Activated B cell treated with CpG ODN at 0.5 μM for 24 hours (primary cell): Measurements from ENCODE around the gene RABGAP1L. TPM values are rescaled to one million over a fixed set of nuclear protein-coding genes. Genes with fewer than 3 reads are reported as not detected.

Source experiments
- ATAC-seq: fragments of 200-7000 bp; cut with Tn5 transposase; one replicate; pipeline ENCODE4 v1.10.0; 2021; ENCODE audit warnings: low read depth, mild to moderate bottlenecking, moderate library complexity
- CTCF ChIA-PET: fragments of 350-600 bp; sonication (Branson Sonifier 250); formaldehyde crosslinking; loops from one replicate; lab custom pipeline; 2021; ENCODE audit warnings: antibody characterized with exemption; lab: Charles Lee
- POLR2A ChIA-PET: fragments of 350-600 bp; sonication (Branson Sonifier 250); formaldehyde crosslinking; loops from one replicate; lab custom pipeline; 2021; ENCODE audit warnings: antibody characterized with exemption; lab: Charles Lee
- DNase-seq: peaks from one replicate; pipeline ENCODE4 v3.0.0; 2022
- H3K27ac Mint-ChIP-seq: one replicate; pipeline ENCODE4 v1.8.0; 2020; ENCODE audit warnings: mixed read lengths
- H3K27me3 Mint-ChIP-seq: one replicate; pipeline ENCODE4 v1.8.0; 2021; ENCODE audit warnings: mixed read lengths
- H3K36me3 Mint-ChIP-seq: one replicate; pipeline ENCODE4 v1.8.0; 2021; ENCODE audit warnings: low read depth, mixed read lengths
- H3K4me1 Mint-ChIP-seq: one replicate; pipeline ENCODE4 v1.8.0; 2021; ENCODE audit warnings: mixed read lengths
- H3K4me3 Mint-ChIP-seq: one replicate; pipeline ENCODE4 v1.8.0; 2020; ENCODE audit warnings: mild to moderate bottlenecking, mixed read lengths
- H3K9me3 Mint-ChIP-seq: one replicate; pipeline ENCODE4 v1.8.0; 2020; ENCODE audit warnings: mixed read lengths
- CTCF ChIP-seq: fragments of 200-600 bp; IDR thresholded peaks from one replicate; pipeline ENCODE4 v1.8.0; 2022; ENCODE audit warnings: antibody characterized with exemption, mild to moderate bottlenecking
- intact Hi-C: fragments of 100-400 bp; cut with micrococcal nuclease; formaldehyde crosslinking; loops from one replicate; pipeline ENCODE4 v1.15.1; 2024
- total RNA-seq: library from RNA; stranded (reverse); gene quantifications from 2 replicates; pipeline ENCODE4 v1.2.3, GENCODE V29; 2022

The RABGAP1L gene
- total RNA-seq, 1 donor from 2014 or later: 126 TPM

GRCh38 chr1:174433451-174433850 is 274.1 kb downstream of the RABGAP1L start:
- ATAC-seq (no peak), DNase-seq (no peak)
- no peak overlapping the region for H3K4me3 Mint-ChIP-seq
- no peaks in the 10 kb centered on the region for H3K27me3 Mint-ChIP-seq
- ChIA-PET CTCF (no interaction called here), POLR2A (no interaction called here)
- peaks cover 18% of the 10 kb centered on the region for H3K36me3 Mint-ChIP-seq
- no peak for TF ChIP-seq CTCF
- no peaks in the 10 kb centered on the region for H3K9me3 Mint-ChIP-seq
- H3K27ac Mint-ChIP-seq: no peak overlapping the region
- intact Hi-C loops: no loop called here
- no peaks in the 10 kb centered on the region for H3K4me1 Mint-ChIP-seq

GRCh38 chr1:174445351-174445750 is 286.0 kb downstream of the RABGAP1L start:
- peaks cover 2% of the 10 kb centered on the region for H3K9me3 Mint-ChIP-seq
- no peak for TF ChIP-seq CTCF
- intact Hi-C loops: no loop called here

GRCh38 chr1:174445817-174446216 is 286.5 kb downstream of the RABGAP1L start:
- no peak overlapping the region for H3K4me3 Mint-ChIP-seq
- ChIA-PET POLR2A (no interaction called here), CTCF (no interaction called here)
- TF ChIP-seq CTCF: no peak
- H3K27me3 Mint-ChIP-seq: no peaks in the 10 kb centered on the region
- peaks cover 5% of the 10 kb centered on the region for H3K4me1 Mint-ChIP-seq
- intact Hi-C loops: no loop called here
- H3K9me3 Mint-ChIP-seq: peaks cover 2% of the 10 kb centered on the region
- ATAC-seq (no peak), DNase-seq (no peak)
- H3K27ac Mint-ChIP-seq: no peak overlapping the region
- H3K36me3 Mint-ChIP-seq: peaks cover 16% of the 10 kb centered on the region

More at GRCh38 chr1:174445351-174445750, 286.0 kb downstream of the RABGAP1L start:
- CTCF ChIA-PET: no interaction called here
- Mint-ChIP-seq H3K4me3 (no peak overlapping the region), H3K27ac (no peak overlapping the region), H3K27me3 (no peaks in the 10 kb centered on the region), H3K4me1 (peaks cover 5% of the 10 kb centered on the region), H3K36me3 (peaks cover 16% of the 10 kb centered on the region)
- ATAC-seq (no peak), DNase-seq (no peak)
- POLR2A ChIA-PET: no interaction called here

- TF ChIP-seq CTCF: no peak
- intact Hi-C loops: no loop called here
- H3K4me3 Mint-ChIP-seq: no peak within 1 kb of the TSS
- no peaks in the 10 kb centered on the region for H3K9me3 Mint-ChIP-seq
- H3K4me1 Mint-ChIP-seq: peaks cover 5% of the 10 kb centered on the region
- peaks cover 16% of the 10 kb centered on the region for H3K36me3 Mint-ChIP-seq
- POLR2A ChIA-PET: no interaction called here
- no peak within 1 kb of the TSS for H3K27ac Mint-ChIP-seq
- CTCF ChIA-PET: no interaction called here
- ATAC-seq (no peak), DNase-seq (no peak)
- H3K27me3 Mint-ChIP-seq: no peaks in the 10 kb centered on the region
Measured at GRCh38 chr1:174447866-174448530, 288.7 kb downstream of the RABGAP1L start, which contains the start of gene GPR52. GPR52 (plus strand) TSS chr1:174447964; CDS start chr1:174448112, 148 bp downstream.

GRCh38 chr1:174448531-174448883 is 289.2 kb downstream of the RABGAP1L start:
- intact Hi-C loops: no loop called here
- no peak for TF ChIP-seq CTCF
- CTCF ChIA-PET: no interaction called here
- POLR2A ChIA-PET: no interaction called here
- Mint-ChIP-seq H3K4me1 (peaks cover 5% of the 10 kb centered on the region), H3K4me3 (no peak overlapping the region), H3K36me3 (peaks cover 16% of the 10 kb centered on the region), H3K9me3 (no peaks in the 10 kb centered on the region), H3K27ac (no peak overlapping the region), H3K27me3 (no peaks in the 10 kb centered on the region)
- DNase-seq (no peak), ATAC-seq (no peak)
